ENCODE measurements around the gene TOX3. TPM values are rescaled to one million over a fixed set of nuclear protein-coding genes. Genes with fewer than 3 reads are reported as not detected.

Gene TOX3
- total RNA-seq, 2 experiments from 2014 or later, result not detected

DNA sequence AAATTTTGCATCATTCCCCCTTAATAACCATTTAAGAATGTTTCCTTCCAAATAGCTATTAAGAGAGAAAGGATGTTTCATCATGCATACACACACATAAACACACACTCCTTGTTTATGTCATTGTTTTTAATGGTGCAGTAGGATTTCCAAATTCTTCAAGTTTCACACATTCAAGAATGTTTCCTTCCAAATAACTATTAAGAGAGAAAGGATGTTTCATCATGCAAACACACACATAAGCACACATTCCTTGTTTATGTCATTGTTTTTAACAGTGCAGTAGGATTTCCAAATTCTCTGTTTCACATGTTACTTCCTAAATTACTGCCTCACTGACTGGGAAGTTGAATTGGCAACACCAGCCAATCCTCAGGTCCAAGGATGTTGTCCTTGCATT is 7.8 kb downstream of the TOX3 start:
- DNase-seq (no peak), ATAC-seq (no peak)
- no peaks in the 10 kb centered on the region for H3K4me1 Mint-ChIP-seq
- H3K27ac Mint-ChIP-seq, result no peak overlapping the region
- H3K36me3 Mint-ChIP-seq, result no peaks in the 10 kb centered on the region
- H3K9me3 Mint-ChIP-seq (ENCODE audit: low read depth), result peaks cover 7% of the 10 kb centered on the region
- H3K27me3 Mint-ChIP-seq, result peaks cover 4% of the 10 kb centered on the region
- no peak overlapping the region for H3K4me3 Mint-ChIP-seq
- CTCF ChIA-PET, result no interaction called here

DNA sequence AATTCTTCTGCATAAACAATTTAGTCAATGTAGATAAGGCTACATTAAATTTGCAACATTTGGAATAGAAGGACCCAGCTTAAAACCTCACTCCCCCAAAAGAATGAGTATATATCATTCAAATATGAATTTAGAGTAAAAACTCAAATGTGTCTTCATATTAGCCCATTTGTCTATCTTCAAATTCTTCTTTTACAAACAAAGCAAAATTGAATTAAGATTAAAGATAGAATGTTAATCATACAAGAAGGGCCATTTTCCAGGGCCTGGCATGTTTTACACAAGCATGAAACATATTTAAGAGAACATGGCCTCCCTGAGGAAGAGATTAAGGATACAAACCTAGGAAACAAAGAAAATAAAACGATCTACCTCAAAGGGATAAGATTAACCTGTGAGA is 8.4 kb downstream of the TOX3 start:
- Mint-ChIP-seq H3K36me3 (no peaks in the 10 kb centered on the region), H3K4me3 (no peak overlapping the region), H3K27me3 (peaks cover under 1% of the 10 kb centered on the region), H3K27ac (no peak overlapping the region), H3K4me1 (no peaks in the 10 kb centered on the region), H3K9me3 (ENCODE audit: low read depth) (peaks cover 7% of the 10 kb centered on the region)
- no peak for DNase-seq
- no peak for ATAC-seq
- CTCF ChIA-PET, result no interaction called here

DNA sequence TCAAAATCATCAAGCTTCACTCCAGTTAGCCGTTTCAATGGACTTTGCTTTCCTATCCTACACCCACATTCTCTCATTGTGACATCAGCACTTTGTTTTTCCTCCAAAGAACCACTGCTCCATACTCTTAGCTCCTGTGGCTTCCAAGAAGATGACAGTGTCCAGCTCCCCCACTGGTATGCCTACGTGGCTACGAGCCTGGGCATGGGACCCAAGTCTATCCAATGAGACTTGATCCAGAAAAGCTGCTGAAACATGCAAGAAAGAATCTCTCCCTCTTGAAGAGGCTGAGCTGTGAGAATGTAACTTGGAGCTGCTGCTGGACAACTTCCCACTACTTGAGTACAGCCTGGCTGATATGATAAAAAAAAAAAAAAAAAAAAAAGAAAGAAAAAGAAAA is 9.4 kb downstream of the TOX3 start:
- no peaks in the 10 kb centered on the region for H3K36me3 Mint-ChIP-seq
- CTCF ChIA-PET, result no interaction called here
- no peak for ATAC-seq
- H3K4me3 Mint-ChIP-seq, result no peak overlapping the region
- no peak for DNase-seq
- no peaks in the 10 kb centered on the region for H3K27me3 Mint-ChIP-seq
- no peak overlapping the region for H3K27ac Mint-ChIP-seq
- H3K9me3 Mint-ChIP-seq (ENCODE audit: low read depth), result peaks cover 7% of the 10 kb centered on the region
- H3K4me1 Mint-ChIP-seq, result no peaks in the 10 kb centered on the region

DNA sequence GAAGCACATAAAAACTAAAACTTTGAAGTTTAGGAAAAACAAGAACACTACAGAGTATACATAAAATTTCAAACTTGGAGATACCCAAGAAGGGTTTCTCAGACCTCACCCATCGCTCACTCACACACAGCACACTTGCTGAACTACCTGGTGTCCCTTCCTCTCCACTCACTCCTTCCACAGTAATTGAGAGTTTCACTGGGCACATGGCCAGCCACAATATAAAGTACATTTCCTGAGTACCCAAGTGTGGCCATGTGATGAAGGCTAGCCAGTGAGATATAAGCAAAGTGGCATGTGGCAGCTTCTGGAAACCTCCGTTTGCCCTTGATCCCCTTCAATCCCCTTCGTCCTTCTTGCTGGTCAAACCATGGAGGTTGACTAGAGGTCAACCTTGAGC is 11.9 kb downstream of the TOX3 start:
- Mint-ChIP-seq H3K9me3 (ENCODE audit: low read depth) (peaks cover 12% of the 10 kb centered on the region), H3K36me3 (no peaks in the 10 kb centered on the region), H3K27me3 (no peaks in the 10 kb centered on the region), H3K27ac (no peak overlapping the region), H3K4me3 (no peak overlapping the region), H3K4me1 (no peaks in the 10 kb centered on the region)
- ATAC-seq, result no peak
- DNase-seq, result no peak
- CTCF ChIA-PET, result no interaction called here

DNA sequence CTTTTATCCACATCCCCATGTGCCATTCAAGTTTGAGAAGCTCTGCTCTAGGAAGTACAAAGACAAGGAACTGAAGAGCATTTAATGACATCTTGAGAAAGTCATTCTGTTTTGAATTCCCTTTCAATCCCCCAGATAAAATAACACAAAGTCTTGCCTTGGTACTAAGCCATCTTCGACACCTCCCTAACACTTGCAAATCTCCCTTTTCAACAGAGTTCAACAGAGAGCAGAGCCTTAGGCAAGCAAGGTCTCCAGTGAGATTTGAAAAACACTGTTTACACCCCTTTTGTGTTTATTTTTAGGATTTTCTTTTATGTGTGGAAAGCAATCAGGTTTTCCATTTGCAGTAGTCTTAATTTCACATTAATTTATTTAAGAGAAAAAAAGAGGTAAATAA is 13.6 kb downstream of the TOX3 start:
- Mint-ChIP-seq H3K4me1 (no peaks in the 10 kb centered on the region), H3K4me3 (no peak overlapping the region), H3K27me3 (no peaks in the 10 kb centered on the region), H3K27ac (no peak overlapping the region), H3K36me3 (no peaks in the 10 kb centered on the region), H3K9me3 (ENCODE audit: low read depth) (peaks cover 12% of the 10 kb centered on the region)
- ATAC-seq (no peak), DNase-seq (no peak)
- CTCF ChIA-PET, result no interaction called here

DNA sequence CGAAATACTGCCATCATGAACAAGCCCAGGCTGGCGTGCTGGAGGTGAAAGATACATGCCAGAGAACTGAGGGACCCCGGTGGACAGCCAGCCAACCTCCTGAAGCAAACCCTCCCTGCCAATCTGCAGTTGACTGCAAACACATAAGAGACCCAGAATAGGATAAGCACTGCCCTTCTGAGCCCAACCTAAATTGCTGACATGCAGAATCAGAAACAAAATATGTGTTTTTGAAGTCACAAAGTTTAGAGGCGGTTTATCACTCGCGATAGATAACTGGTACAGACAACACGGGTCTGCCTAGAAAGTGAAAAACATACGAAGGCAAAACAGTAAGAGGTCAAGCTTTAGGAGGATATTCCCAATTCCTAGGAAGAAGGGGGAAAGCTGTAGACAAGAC is 14.6 kb downstream of the TOX3 start:
- CTCF ChIA-PET, result no interaction called here
- H3K9me3 Mint-ChIP-seq (ENCODE audit: low read depth), result peaks cover 12% of the 10 kb centered on the region
- no peak for ATAC-seq

DNA sequence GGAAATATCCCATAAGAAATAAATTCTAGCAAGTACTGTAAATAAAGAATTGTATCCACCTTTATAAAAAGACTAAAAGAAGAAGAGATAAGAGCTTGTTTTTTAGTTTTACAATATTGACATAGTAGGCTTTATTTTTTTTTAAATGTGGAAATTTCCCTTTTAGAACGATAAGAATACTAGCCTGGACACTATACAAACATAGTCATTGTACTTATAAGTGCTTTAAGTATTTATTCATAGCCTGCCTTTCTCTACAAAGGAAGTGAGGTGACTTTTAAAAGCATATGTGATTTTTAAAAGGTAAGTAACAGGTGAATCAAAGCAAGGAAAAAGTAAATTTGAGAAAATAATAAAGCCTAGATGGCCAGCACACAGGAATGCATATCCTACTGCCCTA is 17.7 kb downstream of the TOX3 start:
- Mint-ChIP-seq H3K9me3 (ENCODE audit: low read depth) (peaks cover 4% of the 10 kb centered on the region), H3K27ac (no peak overlapping the region), H3K36me3 (no peaks in the 10 kb centered on the region), H3K27me3 (no peaks in the 10 kb centered on the region), H3K4me3 (no peak overlapping the region), H3K4me1 (no peaks in the 10 kb centered on the region)
- DNase-seq, result no peak
- CTCF ChIA-PET, result no interaction called here
- no peak for ATAC-seq

More for the DNA sequence above, 14.6 kb downstream of the TOX3 start:
- no peak for DNase-seq
- Mint-ChIP-seq H3K36me3 (no peaks in the 10 kb centered on the region), H3K27me3 (no peaks in the 10 kb centered on the region), H3K4me1 (no peaks in the 10 kb centered on the region), H3K4me3 (no peak overlapping the region), H3K27ac (no peak overlapping the region)

DNA sequence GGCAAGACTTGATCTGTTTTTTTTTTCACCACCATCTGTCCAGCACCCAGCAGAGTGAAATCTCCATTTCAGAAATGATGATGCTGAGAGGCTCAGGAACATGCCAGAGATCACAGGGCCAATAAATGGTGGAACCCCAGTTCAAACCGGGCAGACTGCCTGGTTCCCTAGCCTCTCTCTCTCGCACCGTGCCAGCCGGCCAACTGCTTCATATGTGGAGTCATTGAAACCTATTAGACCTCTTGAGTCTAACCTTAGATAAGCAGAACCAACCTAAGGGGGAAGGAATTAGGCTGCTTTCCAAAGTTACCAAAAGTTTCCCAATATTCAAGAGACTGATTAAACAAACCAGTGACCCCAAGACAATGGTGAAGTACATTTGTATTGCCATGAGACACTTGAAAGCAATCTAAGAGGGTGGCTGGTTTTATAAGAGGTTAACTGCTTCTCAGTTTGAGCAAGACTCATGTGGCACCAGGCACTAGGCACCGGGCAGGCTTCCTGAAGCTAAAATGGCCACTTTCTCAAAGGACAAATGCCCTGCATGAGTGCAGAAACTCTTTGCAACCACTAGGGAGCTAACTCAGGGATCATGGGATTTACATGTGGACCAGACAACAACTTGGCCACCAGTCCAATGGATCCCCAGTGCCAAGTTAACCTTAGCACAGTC is 18.4 kb downstream of the TOX3 start:
- Mint-ChIP-seq H3K27me3 (no peaks in the 10 kb centered on the region), H3K4me3 (no peak overlapping the region), H3K9me3 (ENCODE audit: low read depth) (peaks cover 4% of the 10 kb centered on the region), H3K36me3 (no peaks in the 10 kb centered on the region), H3K27ac (no peak overlapping the region), H3K4me1 (no peaks in the 10 kb centered on the region)
- ATAC-seq (no peak), DNase-seq (no peak)
- CTCF ChIA-PET, result no interaction called here

DNA sequence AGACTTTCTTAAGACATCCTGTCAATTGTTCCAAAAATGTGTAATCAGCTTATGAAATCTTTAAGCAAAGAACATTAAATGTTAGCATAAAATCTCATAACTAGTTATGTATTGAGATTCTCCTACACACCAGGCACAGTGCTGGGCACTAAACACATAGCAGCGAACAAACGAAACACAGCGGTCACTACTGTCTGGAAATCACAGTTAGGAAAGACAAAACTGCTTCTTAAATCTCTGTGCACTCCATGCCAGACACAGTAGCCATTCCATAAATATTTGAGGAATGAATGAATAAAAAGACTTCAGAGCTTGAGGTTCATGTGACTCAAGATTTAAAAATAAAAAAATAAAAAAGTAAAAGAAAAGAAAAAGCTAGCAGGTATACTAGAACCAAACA is 20.1 kb downstream of the TOX3 start:
- Mint-ChIP-seq H3K27ac (no peak overlapping the region), H3K4me3 (no peak overlapping the region), H3K27me3 (no peaks in the 10 kb centered on the region), H3K4me1 (no peaks in the 10 kb centered on the region), H3K36me3 (no peaks in the 10 kb centered on the region), H3K9me3 (ENCODE audit: low read depth) (peaks cover 6% of the 10 kb centered on the region)
- DNase-seq (no peak), ATAC-seq (no peak)
- CTCF ChIA-PET, result no interaction called here

DNA sequence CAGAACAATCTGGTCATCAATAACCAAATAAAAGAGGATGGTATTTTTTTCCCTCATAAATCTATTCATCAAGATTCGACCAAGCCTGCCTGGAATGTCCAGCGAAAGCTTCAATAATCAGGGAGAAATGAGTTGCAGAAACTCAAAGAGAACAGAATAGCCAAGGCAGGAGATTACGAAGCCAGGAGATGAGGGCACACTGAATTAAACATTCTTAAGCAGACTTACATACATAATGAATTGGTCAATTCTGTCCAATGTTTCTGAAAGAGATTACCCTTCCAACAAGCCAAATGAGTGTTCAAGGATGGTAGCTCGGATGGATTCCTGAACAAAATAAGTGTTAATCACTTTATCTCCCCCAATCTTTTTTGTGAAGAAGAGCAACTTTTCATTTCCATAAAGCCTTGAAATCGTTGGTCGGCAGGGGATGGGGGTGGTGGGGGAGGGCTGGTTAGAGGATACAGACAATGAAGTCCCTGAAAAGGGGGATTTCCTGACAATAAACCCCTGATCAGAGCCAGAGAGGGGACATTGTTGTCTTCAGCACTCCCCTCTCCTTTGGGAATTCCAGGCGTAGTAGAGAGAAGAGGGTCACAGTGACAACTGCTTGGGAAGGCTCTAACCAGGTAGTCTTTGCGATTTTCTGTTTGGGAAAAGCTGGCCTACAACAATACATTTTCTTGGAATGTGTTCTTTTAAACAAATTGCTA is 20.7 kb downstream of the TOX3 start:
- peaks cover 6% of the 10 kb centered on the region for H3K9me3 Mint-ChIP-seq (ENCODE audit: low read depth)
- H3K4me1 Mint-ChIP-seq, result no peaks in the 10 kb centered on the region
- no peaks in the 10 kb centered on the region for H3K36me3 Mint-ChIP-seq
- no peak overlapping the region for H3K4me3 Mint-ChIP-seq
- H3K27ac Mint-ChIP-seq, result no peak overlapping the region
- no peak for DNase-seq
- no peaks in the 10 kb centered on the region for H3K27me3 Mint-ChIP-seq
- ATAC-seq, result no peak
- CTCF ChIA-PET, result no interaction called here

DNA sequence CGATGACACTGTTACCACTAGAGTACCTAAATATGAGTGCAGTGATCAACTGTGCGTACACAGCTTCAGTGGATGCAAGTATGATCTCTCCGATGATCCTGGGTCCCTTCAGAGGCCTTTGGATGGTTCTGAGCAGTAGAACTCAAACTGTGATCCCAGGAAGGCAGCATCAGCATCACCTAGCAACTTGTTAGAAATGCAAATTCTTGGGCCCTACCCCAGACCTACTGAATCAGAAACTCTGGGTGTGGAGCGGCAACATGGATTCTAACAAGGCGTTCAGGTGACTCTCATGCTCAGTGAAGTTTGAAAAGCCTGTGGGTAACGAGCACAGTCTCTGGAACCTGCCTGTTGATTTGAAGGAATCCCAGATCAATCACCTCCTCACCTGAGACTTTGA is 25.4 kb downstream of the TOX3 start:
- H3K4me3 Mint-ChIP-seq, result no peak overlapping the region
- no peak overlapping the region for H3K27ac Mint-ChIP-seq
- CTCF ChIA-PET, result no interaction called here
- no peaks in the 10 kb centered on the region for H3K27me3 Mint-ChIP-seq
- no peak for ATAC-seq
- no peak for DNase-seq
- H3K9me3 Mint-ChIP-seq (ENCODE audit: low read depth), result peaks cover 2% of the 10 kb centered on the region
- H3K36me3 Mint-ChIP-seq, result no peaks in the 10 kb centered on the region
- no peaks in the 10 kb centered on the region for H3K4me1 Mint-ChIP-seq

DNA sequence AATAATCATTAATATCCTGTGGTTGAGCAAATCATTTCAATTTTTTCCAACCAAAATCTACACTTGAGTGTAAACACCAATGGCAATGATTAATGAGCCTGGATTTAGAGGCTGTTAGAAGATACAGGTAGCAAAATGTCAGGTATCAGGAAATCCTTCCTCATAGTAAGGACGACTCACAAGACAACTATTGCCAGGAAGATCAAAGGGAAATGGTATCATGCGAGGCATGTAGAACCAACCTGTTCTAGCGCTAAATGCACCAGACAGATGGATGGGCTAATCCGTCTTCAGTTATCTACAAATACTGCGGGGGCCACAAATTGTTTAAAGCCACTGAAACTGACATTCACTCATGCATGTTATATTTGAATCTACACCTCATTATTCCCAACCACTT is 28.1 kb downstream of the TOX3 start:
- Mint-ChIP-seq H3K27ac (no peak overlapping the region), H3K36me3 (no peaks in the 10 kb centered on the region), H3K4me3 (no peak overlapping the region), H3K27me3 (no peaks in the 10 kb centered on the region), H3K4me1 (no peaks in the 10 kb centered on the region), H3K9me3 (ENCODE audit: low read depth) (peaks cover 6% of the 10 kb centered on the region)
- DNase-seq (no peak), ATAC-seq (no peak)
- CTCF ChIA-PET, result no interaction called here

DNA sequence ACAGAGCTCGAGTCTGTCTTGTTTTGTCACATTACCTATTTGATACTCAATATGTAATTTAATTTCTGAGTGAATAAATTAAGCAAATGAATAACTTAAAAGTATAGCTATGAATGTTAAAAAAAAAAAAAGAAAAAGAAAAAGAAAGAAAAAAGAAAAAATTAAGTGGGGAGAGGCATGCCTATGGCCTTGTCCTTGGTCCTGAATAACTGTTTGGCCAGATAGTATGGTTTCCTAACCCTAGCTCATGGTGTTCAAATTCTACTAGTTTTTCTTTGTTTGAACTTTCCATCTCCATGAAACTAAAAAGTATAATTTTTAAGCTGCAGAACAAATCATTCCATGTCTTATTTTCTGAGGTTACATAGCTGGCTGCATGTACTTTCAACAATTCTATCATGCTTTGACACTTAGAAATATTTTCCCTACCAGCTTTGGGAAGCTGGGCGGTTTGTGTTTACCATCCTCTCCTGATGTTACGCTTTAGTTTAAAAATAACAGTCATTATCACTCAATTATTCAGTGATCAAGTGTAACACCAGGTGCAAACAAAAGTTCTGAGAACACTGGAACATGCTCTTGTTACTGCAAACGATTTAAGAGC is 31.8 kb downstream of the TOX3 start:
- H3K36me3 Mint-ChIP-seq, result no peaks in the 10 kb centered on the region
- CTCF ChIA-PET, result no interaction called here

DNA sequence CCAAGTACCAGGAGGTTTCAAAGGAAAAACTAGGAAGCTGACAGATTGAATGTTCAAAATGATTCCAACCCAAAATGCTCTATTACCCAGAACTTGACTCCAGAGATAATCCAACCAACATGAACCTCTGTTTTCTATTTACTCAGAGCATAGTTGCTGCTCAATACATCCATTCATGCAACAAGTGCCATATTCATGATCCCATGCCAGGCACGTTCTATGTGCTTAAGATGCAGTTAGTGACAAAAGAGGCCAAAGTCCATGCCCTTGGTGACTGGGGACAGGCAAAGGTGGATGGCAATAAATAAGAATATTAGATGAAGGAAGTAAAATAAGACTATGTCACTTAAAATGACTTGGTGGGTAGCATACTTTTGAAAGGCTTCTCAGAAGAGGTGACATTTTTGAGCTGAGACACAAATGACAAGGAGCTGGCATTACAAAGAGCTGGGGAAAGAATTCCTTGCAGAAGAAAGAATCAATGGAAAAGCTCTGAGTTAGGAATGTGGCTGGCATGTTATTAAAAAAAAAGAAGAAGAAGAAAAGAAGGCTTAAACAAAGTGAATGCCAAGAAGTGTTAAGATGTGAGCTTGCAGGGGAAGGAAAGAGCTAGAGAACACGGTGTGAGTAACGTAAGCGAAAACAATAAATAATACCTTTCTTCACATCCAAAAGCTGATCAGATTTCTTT is 34.5 kb downstream of the TOX3 start:
- ATAC-seq (no peak), DNase-seq (no peak)
- CTCF ChIA-PET, result no interaction called here
- Mint-ChIP-seq H3K27ac (no peak overlapping the region), H3K9me3 (ENCODE audit: low read depth) (peaks cover 3% of the 10 kb centered on the region), H3K27me3 (no peaks in the 10 kb centered on the region), H3K4me3 (no peak overlapping the region), H3K36me3 (no peaks in the 10 kb centered on the region), H3K4me1 (no peaks in the 10 kb centered on the region)

More for the DNA sequence above, 31.8 kb downstream of the TOX3 start:
- Mint-ChIP-seq H3K27me3 (no peaks in the 10 kb centered on the region), H3K4me3 (no peak overlapping the region), H3K9me3 (ENCODE audit: low read depth) (peaks cover 3% of the 10 kb centered on the region), H3K4me1 (no peaks in the 10 kb centered on the region), H3K27ac (no peak overlapping the region)
- DNase-seq, result no peak
- no peak for ATAC-seq
